NB4 (cell line): ENCODE results near the gene CDK5.
"Not testable (repeated sequence)": the region's sequence is repeated elsewhere in the genome, so short reads cannot be mapped to it uniquely, and the experiment has no call there.

Experiments used
- DNase-seq: peaks from one replicate; pipeline ENCODE4 v3.0.0; 2010; ENCODE audit warnings: low read depth
- H3K4me3 ChIP-seq: one replicate; pipeline ENCODE4 v1.5.1; 2011; ENCODE audit warnings: mild to moderate bottlenecking, low read depth, low read length, moderate library complexity
- CTCF ChIP-seq: IDR thresholded peaks from one replicate; pipeline ENCODE4 v1.5.1; 2012; ENCODE audit warnings: low read depth, low read length
- MYC ChIP-seq: IDR thresholded peaks from 2 replicates; pipeline ENCODE4 v1.6.1; 2011; ENCODE audit warnings: low read depth, low read length
- POLR2A ChIP-seq: IDR thresholded peaks from 2 replicates; pipeline ENCODE4 v1.6.1; 2011; ENCODE audit warnings: mild to moderate bottlenecking; ENCODE audit not compliant: insufficient read length; ENCODE audit errors: extremely low read depth
- TF ChIP-seq, protein P1 (sequence below): IDR thresholded peaks from 2 replicates; pipeline ENCODE4 v1.6.1; 2011; ENCODE audit warnings: low read depth, low read length

The CDK5 gene

GRCh38 chr7:151048911-151049463 lies 8.7 kb downstream of the CDK5 start:
- H3K4me3 ChIP-seq: no peak overlapping the region
- TF ChIP-seq POLR2A (no peak), CTCF (no peak), MYC (no peak)
- TF ChIP-seq, protein P1, sequence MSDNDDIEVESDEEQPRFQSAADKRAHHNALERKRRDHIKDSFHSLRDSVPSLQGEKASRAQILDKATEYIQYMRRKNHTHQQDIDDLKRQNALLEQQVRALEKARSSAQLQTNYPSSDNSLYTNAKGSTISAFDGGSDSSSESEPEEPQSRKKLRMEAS: no peak
- DNase-seq: no peak

- TF ChIP-seq, protein P1: no peak
- DNase-seq: no peak
- no peak within 1 kb of the TSS for H3K4me3 ChIP-seq
Measured at GRCh38 chr7:151047976-151048815, 9.5 kb downstream of the CDK5 start, which contains the start of gene ASIC3. Gene ASIC3 (plus strand): TSS chr7:151048531. CDS start chr7:151048886, 355 bp downstream.

DNA sequence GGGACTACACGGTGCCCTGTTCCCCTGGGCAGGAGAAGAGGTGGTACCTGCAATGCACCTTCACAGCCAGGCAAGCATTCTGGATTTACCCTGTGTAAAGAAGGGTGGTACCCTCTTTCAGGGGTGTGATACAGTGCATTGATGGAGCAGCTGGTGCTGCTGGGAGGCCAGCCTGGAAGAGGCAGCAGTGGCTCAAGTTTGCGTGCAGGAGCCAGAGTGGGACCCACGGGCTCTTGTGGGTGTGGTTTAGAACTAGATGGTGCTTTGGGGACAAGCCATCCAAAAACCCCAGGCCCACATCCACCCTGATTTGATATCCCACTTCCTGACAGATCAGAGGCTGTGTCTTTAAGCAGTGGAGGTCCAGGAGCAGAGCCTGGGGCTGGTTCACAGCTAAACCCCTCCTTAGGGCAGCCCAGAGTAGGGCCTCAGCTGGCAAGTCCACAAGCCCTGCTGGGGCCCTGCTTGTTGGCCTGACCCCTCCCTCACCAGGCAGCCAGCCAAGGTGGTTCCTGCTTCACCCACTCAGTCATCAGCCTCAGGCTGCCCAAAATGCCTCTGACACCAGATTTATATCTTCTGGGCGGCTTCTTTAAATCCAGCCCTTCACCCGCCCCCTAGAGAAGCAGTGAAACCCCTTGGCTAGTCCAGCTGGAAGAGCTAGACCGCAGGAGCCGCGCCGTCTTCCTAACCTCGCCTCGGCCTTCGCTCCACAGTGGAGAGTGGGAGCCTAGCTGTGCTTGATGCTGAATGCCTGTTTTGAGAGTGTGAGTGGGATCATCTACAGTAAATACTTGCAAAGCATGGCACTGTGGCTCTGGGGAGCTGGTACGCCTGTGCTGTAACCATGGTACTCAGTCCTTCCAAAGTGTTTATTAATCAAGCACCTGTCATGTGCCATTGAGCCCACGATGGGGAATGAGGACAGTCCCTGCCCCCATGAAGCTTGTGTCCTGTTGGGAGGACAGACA lies 10.8 kb downstream of the CDK5 start:
- no peak for DNase-seq
- H3K4me3 ChIP-seq: no peak overlapping the region
- TF ChIP-seq, protein P1: no peak
- TF ChIP-seq MYC: no peak
- TF ChIP-seq POLR2A: no peak
- TF ChIP-seq CTCF: no peak

DNA sequence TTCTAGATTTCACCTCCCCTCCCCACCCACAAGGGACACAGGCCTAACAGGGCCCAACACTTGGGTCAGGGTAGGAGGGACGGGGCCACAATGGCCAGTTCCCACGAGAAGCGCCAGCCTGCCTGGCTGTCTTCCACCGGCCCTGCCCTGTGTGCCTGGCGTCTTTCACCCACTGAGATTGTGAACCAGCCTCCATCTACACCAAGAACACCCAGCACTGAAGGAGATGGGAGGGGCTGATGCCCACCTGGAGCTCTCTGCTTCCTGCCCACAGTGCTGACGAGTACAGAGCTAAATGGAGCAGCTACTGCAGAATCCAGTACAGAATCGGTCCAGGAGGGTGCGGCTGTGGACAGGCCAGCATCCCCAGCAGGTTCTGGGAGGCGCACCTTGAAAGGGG lies 11.7 kb downstream of the CDK5 start:
- DNase-seq: no peak
- TF ChIP-seq, protein P1: no peak
- TF ChIP-seq POLR2A (no peak), MYC (no peak), CTCF (no peak)
- H3K4me3 ChIP-seq: no peak overlapping the region

DNA sequence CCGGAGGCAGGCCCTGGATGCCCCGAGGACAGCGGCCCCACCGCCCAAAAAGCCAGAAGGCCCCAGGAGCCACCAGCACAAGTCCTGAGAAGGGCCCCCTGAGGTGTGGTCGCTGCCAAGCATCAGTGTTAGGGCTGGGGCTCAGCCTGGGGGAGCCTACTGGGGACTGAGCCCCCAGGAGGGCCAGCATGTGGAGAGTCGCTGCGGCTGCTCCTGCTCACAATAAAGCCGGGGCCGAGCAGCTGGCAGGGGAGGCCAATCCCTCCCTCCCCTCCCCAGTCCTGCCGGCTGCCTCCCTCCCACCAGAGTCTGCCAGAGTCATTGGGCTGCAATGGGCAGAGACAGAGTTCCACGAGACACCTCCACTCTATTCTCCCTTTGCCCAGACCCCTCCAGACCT lies 12.4 kb downstream of the CDK5 start:
- TF ChIP-seq MYC: no peak
- TF ChIP-seq, protein P1: no peak
- TF ChIP-seq CTCF: no peak
- no peak for TF ChIP-seq POLR2A
- DNase-seq: no peak
- no peak overlapping the region for H3K4me3 ChIP-seq

- TF ChIP-seq, protein P1: no peak
- no peak for TF ChIP-seq MYC
- TF ChIP-seq CTCF: no peak
- no peak for TF ChIP-seq POLR2A
- H3K4me3 ChIP-seq: no peak overlapping the region
- no peak for DNase-seq
Measured at GRCh38 chr7:151043959-151044358, 13.7 kb downstream of the CDK5 start.

GRCh38 chr7:151043449-151043848 lies 14.2 kb downstream of the CDK5 start:
- H3K4me3 ChIP-seq: not testable (repeated sequence)

More at GRCh38 chr7:151043449-151043848, 14.2 kb downstream of the CDK5 start:
- DNase-seq: not testable (repeated sequence)
